ENCODE data around the gene INTS6.

Gene INTS6

DNA sequence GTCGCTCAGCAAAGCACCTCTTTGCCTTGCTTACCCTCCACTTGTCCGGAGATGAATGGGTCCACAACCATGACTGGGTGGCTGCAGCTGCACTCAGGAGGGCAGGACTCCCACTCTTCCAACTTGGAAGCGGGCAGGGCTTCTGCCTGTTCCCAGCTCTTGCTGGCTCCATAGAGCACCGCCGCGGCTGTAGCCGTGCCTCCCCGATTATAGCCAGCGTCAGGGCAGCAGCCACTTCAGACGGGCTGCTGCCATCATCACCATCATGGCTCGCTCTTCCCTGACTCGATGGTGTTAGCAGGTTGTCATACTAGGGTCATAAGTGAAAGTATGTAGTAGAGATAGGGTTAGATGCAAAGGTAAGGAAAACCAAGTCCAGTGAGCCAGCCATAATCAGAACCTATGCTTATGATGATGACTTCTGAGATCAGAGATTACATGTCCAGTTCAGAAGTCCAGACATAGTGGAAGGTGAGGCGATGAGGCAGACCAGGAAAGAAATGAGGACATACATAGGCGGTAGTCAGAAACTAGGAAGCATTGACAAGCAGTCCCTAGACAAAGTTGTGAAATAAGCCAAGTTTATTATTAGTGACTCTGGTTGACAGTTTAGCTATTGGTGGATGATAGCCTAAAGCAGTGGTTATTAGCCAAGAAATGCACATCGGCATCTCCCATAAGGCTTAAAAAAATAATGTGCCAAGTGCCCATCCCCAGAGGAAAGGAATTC lies 4.4 kb upstream of the INTS6 start:
- DNase-seq (ENCODE audit: insufficient read length, low spot score) (no peak), FAIRE-seq (no peak)

GRCh38 chr13:51456510-51456909 lies 3.7 kb upstream of the INTS6 start:
- DNase-seq (ENCODE audit: insufficient read length, low spot score) (no peak), FAIRE-seq (no peak)

GRCh38 chr13:51455532-51455931 lies 2.7 kb upstream of the INTS6 start:
- DNase-seq (ENCODE audit: insufficient read length, low spot score) (no peak), FAIRE-seq (no peak)

DNA sequence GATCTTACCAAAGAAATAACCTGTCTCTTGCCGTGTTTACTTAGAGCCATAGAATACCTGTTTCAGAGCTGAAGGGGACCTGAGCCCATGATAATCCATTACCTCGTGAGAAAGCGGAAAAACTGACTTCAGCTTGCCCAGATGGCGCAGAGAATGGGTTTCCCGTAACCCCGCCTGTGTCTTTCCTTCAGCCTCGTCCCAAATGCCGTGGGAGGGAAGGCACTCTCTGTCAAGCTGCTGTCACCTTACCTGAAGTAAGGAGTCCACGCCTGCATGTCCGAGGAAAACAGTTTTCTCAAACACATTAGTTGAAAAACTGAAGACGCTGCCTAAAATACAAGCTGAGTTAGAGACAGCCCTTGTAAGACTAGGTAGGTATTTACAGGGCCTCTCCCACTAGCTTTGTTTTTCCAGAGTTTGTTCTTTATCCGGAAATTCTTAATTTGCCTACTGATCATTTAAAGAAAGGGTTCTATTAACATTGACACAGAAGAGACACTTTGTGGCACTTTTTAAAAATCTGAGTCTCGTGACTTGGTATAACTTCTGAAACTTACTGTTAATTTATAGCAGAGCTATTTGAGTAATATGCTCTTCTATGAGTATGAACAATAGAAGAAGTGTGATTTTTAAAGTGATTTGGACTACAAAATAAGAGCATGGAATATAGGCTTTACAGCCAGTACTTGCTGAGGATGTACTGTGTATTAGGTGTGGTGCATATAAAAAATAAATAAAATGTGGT lies 1.3 kb upstream of the INTS6 start:
- peak; percentile 5 for DNase-seq (ENCODE audit: insufficient read length, low spot score)
- peak; percentile 91 for FAIRE-seq

DNA sequence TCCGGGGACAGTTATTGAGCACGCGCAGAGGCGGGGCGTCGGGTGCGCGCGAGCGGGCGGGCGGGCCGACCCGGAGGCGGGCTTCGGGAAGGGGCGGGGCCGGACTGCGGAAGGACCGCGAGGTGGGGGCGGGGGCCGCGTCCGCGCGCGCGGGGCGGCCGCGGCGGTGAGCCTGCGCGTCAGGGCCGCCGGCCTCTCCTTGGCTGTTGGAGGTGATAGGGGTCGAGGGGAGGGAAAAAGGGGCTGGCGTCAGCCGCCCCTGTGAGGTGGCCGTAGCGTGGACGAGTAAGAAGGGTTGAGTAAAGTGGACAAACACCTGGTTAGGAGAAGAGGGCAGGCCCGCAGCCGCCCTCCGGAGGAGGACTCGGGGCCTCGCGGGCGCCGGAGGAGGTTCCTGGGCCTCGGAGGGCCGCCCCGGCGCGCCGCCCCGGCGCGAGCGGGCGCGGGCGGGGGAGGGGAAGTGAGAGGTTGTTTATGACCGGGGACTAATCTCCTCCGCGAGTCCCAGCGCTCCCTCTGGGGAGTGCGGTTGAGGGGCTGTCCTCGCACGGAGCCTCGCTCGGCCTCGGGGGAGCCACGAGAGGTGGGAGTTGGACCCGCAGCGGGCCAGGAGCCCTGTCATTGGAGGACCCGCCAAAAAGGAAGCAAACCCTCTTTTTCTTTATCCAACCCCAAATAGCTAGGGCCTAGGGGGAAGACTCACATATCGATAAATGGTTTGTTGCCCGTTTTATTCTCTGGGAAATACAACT lies 547 bp upstream of the INTS6 start:
- FAIRE-seq, result no peak

GRCh38 chr13:51451467-51452360 lies 1.1 kb downstream of the INTS6 start:
- peak; percentile 46 for DNase-seq (ENCODE audit: insufficient read length, low spot score)

More for the DNA sequence above, 547 bp upstream of the INTS6 start:
- DNase-seq (ENCODE audit: insufficient read length, low spot score), result peak; percentile 63

GRCh38 chr13:51451134-51451466 lies 1.7 kb downstream of the INTS6 start:
- DNase-seq (ENCODE audit: insufficient read length, low spot score), result no peak
- peak; percentile 59 for FAIRE-seq

More at GRCh38 chr13:51451467-51452360, 1.1 kb downstream of the INTS6 start:
- FAIRE-seq, result peak; percentile 84

DNA sequence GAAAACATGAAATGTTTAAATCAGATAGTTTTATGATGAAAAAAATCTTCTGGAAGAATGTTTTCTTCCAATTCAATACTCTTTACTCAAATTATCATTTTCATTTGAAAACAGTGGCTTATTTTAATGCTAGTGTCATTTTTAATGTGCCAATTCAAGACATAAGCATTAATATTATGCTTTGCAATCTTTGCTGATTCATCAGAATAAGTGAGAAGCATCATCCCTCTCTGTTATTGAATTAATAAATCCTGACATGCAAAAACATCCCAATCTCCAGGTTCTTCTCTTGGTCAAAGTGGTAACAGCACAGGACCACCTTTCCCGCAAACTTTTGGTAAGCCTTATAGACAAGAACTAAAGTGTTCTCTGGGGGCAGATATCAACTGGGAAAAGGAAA lies 3.8 kb downstream of the INTS6 start:
- FAIRE-seq, result no peak

DNA sequence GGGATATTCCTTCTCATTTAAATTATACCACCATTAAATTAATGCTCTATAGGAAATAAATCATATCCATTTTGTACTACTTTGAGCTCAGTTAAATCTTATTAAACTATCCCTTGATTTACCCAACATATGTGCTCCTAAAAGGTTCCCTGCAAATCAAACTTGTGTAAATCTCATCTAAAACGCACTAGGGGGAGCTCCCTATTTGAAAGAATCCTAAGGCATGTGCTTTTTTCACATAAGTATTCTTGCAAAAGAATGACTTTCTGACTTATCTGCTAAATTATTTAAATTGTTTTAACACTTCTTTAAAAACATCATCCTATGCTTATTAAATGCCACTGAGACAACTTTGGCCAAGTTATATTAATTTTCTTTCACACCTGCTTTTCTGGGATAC lies 7.9 kb downstream of the INTS6 start:
- no peak for FAIRE-seq

More for the DNA sequence above, 3.8 kb downstream of the INTS6 start:
- DNase-seq (ENCODE audit: insufficient read length, low spot score), result no peak

DNA sequence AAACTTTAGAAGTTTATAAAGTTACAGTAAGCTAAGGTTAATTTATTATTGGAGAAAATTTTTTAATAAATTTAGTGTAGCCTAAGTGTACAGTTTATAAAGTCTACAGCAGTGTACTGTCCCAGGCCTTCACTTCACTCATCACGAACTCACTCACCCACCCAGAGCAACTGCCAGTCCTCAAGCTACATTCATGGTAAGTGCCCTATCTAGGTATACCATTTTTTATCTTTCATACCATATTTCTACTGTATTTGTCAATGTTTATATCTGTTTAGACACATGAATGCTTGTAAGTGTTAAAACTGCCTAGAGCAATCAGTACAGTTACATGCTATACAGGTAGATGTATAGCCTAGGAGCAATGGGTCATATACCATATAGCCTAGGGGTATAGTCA lies 12.5 kb downstream of the INTS6 start:
- DNase-seq (ENCODE audit: insufficient read length, low spot score) (no peak), FAIRE-seq (no peak)

More for the DNA sequence above, 7.9 kb downstream of the INTS6 start:
- DNase-seq (ENCODE audit: insufficient read length, low spot score), result no peak

GRCh38 chr13:51437550-51438127 lies 15.2 kb downstream of the INTS6 start:
- FAIRE-seq, result no peak
- no peak for DNase-seq (ENCODE audit: insufficient read length, low spot score)

- DNase-seq (ENCODE audit: insufficient read length, low spot score), result no peak
- no peak for FAIRE-seq
These were observed 17.7 kb downstream of the INTS6 start for GRCh38 chr13:51435002-51435578.

- DNase-seq (ENCODE audit: insufficient read length, low spot score) (no peak), FAIRE-seq (no peak)
These were observed 20.3 kb downstream of the INTS6 start for GRCh38 chr13:51432576-51432975.

DNA sequence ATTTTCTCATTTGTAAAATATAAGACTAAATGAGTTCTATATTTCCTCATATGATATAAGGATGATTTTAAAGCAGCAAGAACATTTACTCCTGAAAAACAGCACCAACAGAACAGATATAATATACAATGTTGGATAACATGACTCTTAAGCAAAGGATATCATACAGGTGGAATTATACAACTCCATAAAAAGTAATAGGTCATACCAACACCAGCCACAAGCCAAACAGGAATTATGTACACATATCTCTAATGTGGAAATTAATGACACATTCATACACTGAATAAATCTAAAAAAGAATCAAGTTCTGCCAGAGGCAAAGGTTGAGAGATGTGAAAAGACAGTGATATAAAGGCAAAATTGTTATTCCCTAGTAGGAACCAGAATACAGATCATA lies 25.9 kb downstream of the INTS6 start:
- FAIRE-seq, result no peak
- no peak for DNase-seq (ENCODE audit: insufficient read length, low spot score)

DNA sequence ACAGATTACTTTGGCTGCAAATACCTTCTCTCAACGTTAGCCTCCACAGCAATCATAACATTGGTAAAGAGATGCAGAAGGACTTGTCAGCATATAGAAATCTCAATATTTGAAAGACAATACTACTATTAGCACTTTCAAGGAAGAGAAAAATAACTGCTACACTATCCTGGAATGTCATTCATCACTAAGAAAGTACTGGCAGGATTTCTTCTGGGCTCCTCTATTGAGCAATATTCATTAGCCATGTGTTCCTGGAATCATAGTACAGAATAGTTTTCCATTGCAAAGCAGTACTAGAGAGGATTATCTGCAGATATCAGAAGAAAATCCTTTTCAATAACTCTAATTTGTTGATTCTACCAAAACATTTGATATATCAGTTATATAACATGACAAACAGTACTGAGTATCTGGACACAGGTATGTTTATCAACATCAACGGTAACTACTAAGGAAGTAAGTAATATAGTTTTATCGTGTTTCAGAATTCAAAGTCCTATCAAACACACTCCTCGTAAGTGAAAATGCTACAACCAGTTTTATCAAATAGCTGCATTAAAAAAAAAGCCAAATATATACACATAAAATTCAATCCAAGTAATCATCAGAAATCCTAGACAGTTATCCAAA lies 27.3 kb downstream of the INTS6 start:
- FAIRE-seq (no peak), DNase-seq (ENCODE audit: insufficient read length, low spot score) (no peak)

DNA sequence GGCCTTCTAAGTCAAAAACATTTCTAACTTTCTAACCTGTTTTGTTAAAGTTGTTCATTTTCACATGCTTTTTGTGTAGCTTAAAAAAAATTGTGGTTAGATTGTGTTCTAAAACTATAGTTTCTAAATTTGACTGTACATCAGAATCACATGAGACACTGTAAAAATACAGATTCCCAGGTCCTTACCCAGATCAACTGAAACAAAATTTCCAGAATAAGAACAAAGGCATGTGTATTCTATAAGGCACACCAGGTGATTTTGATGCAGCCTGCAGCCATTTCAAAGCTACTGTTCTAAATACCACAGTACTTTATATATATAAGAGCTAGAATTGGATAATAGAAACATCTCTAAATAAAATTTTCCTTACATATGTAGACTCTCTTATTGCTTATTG lies 29.1 kb downstream of the INTS6 start:
- FAIRE-seq (no peak), DNase-seq (ENCODE audit: insufficient read length, low spot score) (no peak)

- FAIRE-seq, result peak; percentile 52
- DNase-seq (ENCODE audit: insufficient read length, low spot score), result no peak
These were observed 30.4 kb downstream of the INTS6 start for GRCh38 chr13:51422484-51422883.

- FAIRE-seq (peak; percentile 86), DNase-seq (ENCODE audit: insufficient read length, low spot score) (no peak)
These were observed 31.9 kb downstream of the INTS6 start for GRCh38 chr13:51420681-51421490.
